Thymus (tissue), 11 donors: ENCODE results near the gene SCAF4. TPM values are rescaled to one million over a fixed set of nuclear protein-coding genes. Genes with fewer than 3 reads are reported as not detected.
"Not testable (repeated sequence)": the region's sequence is repeated elsewhere in the genome, so short reads cannot be mapped to it uniquely, and the experiment has no call there.

Source experiments
- DNase-seq, 9 donors: peaks; one replicate each; pipeline ENCODE4 v3.0.0-alpha.2; 2013; ENCODE audit warnings: low spot score in 9 of 9, low read depth in 6 of 9, missing footprints in 1 of 9
- H3K27ac ChIP-seq, 2 donors: one replicate each; pipeline ENCODE4 v1.5.1; 2013; ENCODE audit warnings: control low read depth in 1 of 2, low read depth in 1 of 2, low read length in 1 of 2, mild to moderate bottlenecking in 1 of 2, moderate library complexity in 1 of 2
- H3K27me3 ChIP-seq, 2 donors: one replicate each; pipeline ENCODE4 v1.5.1; 2013; ENCODE audit warnings: low read length in 1 of 2; ENCODE audit not compliant: control insufficient read depth in 2 of 2, insufficient read depth in 1 of 2
- H3K36me3 ChIP-seq, 2 donors: one replicate each; pipeline ENCODE4 v1.5.1; 2013; ENCODE audit warnings: low read length in 1 of 2, mild to moderate bottlenecking in 1 of 2, moderate library complexity in 1 of 2; ENCODE audit not compliant: control insufficient read depth in 2 of 2, insufficient read depth in 2 of 2
- H3K4me1 ChIP-seq, 2 donors: one replicate each; pipeline ENCODE4 v1.5.1; 2013; ENCODE audit warnings: low read length in 2 of 2; ENCODE audit not compliant: control insufficient read depth in 2 of 2, insufficient read depth in 2 of 2
- H3K4me3 ChIP-seq, 2 donors: one replicate each; pipeline ENCODE4 v1.5.1; 2013; ENCODE audit warnings: low read length in 2 of 2, control low read depth in 1 of 2, mild to moderate bottlenecking in 1 of 2
- H3K9me3 ChIP-seq, 2 donors: one replicate each; pipeline ENCODE4 v1.5.1; 2013; ENCODE audit warnings: low read length in 1 of 2, mild to moderate bottlenecking in 1 of 2; ENCODE audit not compliant: control insufficient read depth in 2 of 2, insufficient read depth in 1 of 2
- WGBS: extraction: QIAGEN DNeasy Blood & Tissue Kit; methylation state at CpG from one replicate; pipeline ENCODE4 v1.1.7; 2013; 5-methylcytosine and 5-hydroxymethylcytosine counted together
- polyA plus RNA-seq: library from polyadenylated mRNA; stranded (reverse); fragments of 200-250 nt; gene quantifications from one replicate; pipeline ENCODE4 v1.2.3, GENCODE V29; 2013
- total RNA-seq: library from RNA; stranded (reverse); fragments of 120-200 nt; gene quantifications from one replicate; pipeline ENCODE4 v1.2.4, GENCODE V29; 2013
- donor health status: healthy.

Gene SCAF4
- total and polyA plus RNA-seq, 2 donors, result 5.2 to 17.3 TPM

DNA sequence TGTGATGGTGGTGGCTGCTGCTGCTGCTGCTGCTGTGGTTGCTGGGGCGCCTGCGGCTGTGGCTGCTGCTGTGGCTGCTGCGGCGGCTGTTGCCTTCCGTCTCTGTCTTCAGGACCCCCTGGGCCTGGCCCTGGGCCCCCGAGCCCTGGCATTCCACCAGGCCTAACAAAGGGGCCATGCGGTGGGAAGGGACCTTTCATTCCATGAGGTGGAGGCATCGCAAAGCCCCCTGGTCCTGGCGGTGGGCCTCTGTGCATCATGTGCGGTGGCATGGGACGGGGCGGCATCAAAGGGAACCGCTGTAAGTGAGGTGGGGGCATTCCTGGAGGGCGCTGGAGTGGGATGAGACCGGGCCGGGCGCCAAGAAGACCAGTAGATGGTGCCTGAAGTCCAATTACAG is 60.0 kb downstream of the SCAF4 start:
- Histone ChIP-seq H3K4me1 (no peaks in the 10 kb centered on the region), H3K36me3 (peaks cover 25 to 37% of the 10 kb centered on the region in 2 donors), H3K9me3 (no peaks in the 10 kb centered on the region), H3K27me3 (no peaks in the 10 kb centered on the region), H3K4me3 (no peak overlapping the region), H3K27ac (no peak overlapping the region)
- no peak for DNase-seq
- 96% methylated on average over 17 of the region's 17 CpGs for WGBS

GRCh38 chr21:31671146-31671716 is 60.7 kb downstream of the SCAF4 start:
- Histone ChIP-seq H3K4me1 (no peaks in the 10 kb centered on the region), H3K4me3 (no peak overlapping the region), H3K36me3 (peaks cover 25 to 40% of the 10 kb centered on the region in 2 donors), H3K27ac (no peak overlapping the region), H3K9me3 (no peaks in the 10 kb centered on the region), H3K27me3 (no peaks in the 10 kb centered on the region)
- 95% methylated on average over 12 of the region's 12 CpGs for WGBS
- no peak for DNase-seq

DNA sequence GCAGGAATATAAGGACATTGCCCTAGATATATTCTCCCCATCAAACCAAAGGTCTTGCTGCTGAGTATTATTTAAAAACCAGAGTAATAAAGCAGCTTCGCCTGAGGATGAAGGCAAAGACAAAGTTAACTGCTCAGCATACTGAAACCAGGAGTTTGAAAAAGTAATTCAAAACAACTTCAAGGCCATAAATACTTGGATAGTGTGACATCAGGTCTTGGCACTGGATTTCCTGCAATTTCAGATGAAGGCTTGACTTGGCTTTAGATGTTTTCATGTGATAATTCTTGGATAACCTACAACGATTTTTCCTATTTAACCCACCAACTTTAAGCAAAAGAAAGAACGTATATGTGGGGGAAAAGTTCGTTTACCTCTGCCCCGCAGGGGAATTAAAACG is 61.8 kb downstream of the SCAF4 start:
- Histone ChIP-seq H3K9me3 (no peaks in the 10 kb centered on the region), H3K4me3 (no peak overlapping the region), H3K36me3 (peaks cover 25 to 46% of the 10 kb centered on the region in 2 donors), H3K27ac (no peak overlapping the region), H3K4me1 (peaks cover 0 to 3% of the 10 kb centered on the region in 2 donors), H3K27me3 (no peaks in the 10 kb centered on the region)
- no peak for DNase-seq
- WGBS, result 92% methylated on average over 6 of the region's 6 CpGs

GRCh38 chr21:31668651-31669491 is 63.0 kb downstream of the SCAF4 start:
- DNase-seq, result no peak
- Histone ChIP-seq H3K36me3 (peaks cover 30 to 51% of the 10 kb centered on the region in 2 donors), H3K9me3 (no peaks in the 10 kb centered on the region), H3K27me3 (no peaks in the 10 kb centered on the region), H3K4me1 (peaks cover 0 to 3% of the 10 kb centered on the region in 2 donors), H3K4me3 (no peak overlapping the region), H3K27ac (no peak overlapping the region)
- WGBS, result 96% methylated on average over 2 of the region's 2 CpGs

DNA sequence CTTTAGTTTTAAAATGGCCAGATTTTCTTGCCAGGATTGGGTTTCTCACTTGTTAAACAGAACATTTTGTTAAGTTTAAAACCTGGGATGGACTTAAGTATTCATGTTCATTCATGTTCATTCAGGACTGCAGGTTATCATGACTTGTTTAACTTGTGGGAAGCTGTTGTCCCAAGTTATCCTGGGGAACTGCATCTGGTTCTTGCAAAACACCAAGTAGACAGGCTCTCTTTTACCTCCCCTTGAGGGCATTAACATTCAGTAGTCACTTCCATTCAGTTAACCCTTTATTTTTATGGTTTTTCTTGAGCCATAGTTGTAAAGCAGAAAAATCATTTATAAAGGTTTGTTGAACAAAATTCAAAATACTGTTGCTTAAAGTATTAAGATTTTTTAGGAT is 64.3 kb downstream of the SCAF4 start:
- Histone ChIP-seq H3K36me3 (peaks cover 35 to 58% of the 10 kb centered on the region in 2 donors), H3K27ac (no peak overlapping the region), H3K27me3 (no peaks in the 10 kb centered on the region), H3K9me3 (no peaks in the 10 kb centered on the region), H3K4me1 (peaks cover 0 to 3% of the 10 kb centered on the region in 2 donors), H3K4me3 (no peak overlapping the region)
- no peak for DNase-seq

- WGBS, result 97% methylated on average over 5 of the region's 5 CpGs
- Histone ChIP-seq H3K4me3 (no peak overlapping the region), H3K4me1 (peaks cover 0 to 3% of the 10 kb centered on the region in 2 donors), H3K27me3 (no peaks in the 10 kb centered on the region), H3K27ac (no peak overlapping the region), H3K9me3 (no peaks in the 10 kb centered on the region), H3K36me3 (peaks cover 34 to 57% of the 10 kb centered on the region in 2 donors)
- no peak for DNase-seq
Measured at GRCh38 chr21:31667132-31667531, 64.8 kb downstream of the SCAF4 start.

GRCh38 chr21:31666445-31667010 is 65.4 kb downstream of the SCAF4 start:
- Histone ChIP-seq H3K36me3 (peaks cover 30 to 54% of the 10 kb centered on the region in 2 donors), H3K4me3 (no peak overlapping the region), H3K9me3 (no peaks in the 10 kb centered on the region), H3K27me3 (no peaks in the 10 kb centered on the region), H3K4me1 (peaks cover 0 to 3% of the 10 kb centered on the region in 2 donors), H3K27ac (no peak overlapping the region)
- WGBS, result 81% methylated on average over 5 of the region's 5 CpGs
- no peak for DNase-seq

DNA sequence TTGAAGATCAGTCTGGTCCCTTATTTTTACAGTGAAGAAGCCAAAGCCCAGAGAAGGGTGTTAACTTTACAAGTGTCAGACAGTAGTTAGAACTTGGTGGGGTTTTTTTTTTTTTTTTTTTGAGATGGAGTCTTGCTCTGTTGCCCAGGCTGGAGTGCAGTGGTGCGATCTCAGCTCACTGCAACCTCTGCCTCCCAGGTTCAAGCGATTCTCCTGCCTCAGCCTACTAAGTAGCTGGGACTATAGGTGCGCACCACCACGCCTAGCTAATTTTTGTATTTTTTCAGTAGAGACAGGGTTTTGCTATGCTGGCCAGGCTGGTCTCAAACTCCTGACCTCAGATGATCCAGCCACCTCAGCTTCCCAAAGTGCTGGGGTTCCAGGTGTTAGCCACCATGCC is 66.0 kb downstream of the SCAF4 start:
- not testable (repeated sequence) for H3K27ac ChIP-seq, H3K27me3 ChIP-seq, H3K4me1 ChIP-seq, H3K4me3 ChIP-seq, H3K9me3 ChIP-seq, DNase-seq
- 97% methylated on average over 4 of the region's 4 CpGs for WGBS
- H3K36me3 ChIP-seq, result peaks cover 26 to 50% of the 10 kb centered on the region in 2 donors

DNA sequence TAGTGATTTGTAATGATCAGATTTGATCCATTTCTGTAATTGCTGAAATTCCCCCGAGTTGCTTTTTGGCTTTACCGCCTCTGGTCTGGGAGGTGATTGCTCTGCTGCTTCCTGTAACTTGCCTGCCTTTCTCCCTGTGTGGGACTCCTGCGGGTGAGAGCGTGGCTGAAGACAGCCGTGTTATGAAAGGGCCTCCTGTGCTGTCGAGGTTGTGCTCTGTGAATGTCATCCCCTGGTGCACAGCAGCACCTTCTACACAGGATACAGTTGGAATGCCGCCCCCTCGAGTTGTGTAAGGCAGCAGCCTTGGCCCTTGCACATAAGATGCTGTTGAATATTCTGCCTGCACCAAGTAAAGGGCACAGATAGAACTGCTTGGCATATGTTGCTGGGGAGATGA is 66.5 kb downstream of the SCAF4 start:
- Histone ChIP-seq H3K9me3 (no peaks in the 10 kb centered on the region), H3K4me3 (no peak overlapping the region), H3K27me3 (no peaks in the 10 kb centered on the region), H3K4me1 (peaks cover 5 to 7% of the 10 kb centered on the region in 2 donors), H3K27ac (no peak overlapping the region), H3K36me3 (peaks cover 25 to 48% of the 10 kb centered on the region in 2 donors)
- DNase-seq, result peak in 2 of 9 donors; percentile 14 to 20
- WGBS, result 80% methylated on average over 8 of the region's 8 CpGs
